LNCaP clone FGC (cell line): Measurements from ENCODE around the gene CNIH4.

Experiments used
- DNase-seq: peaks from one replicate; pipeline ENCODE4 v3.0.0-alpha.2; 2011; ENCODE audit warnings: low read depth
- H3K4me3 ChIP-seq: 2 replicates; pipeline ENCODE4 v1.5.1; 2011; ENCODE audit warnings: mild to moderate bottlenecking, low read depth, low read length, control low read depth
- CTCF ChIP-seq: IDR thresholded peaks from 2 replicates; pipeline ENCODE4 v1.5.1; 2012; ENCODE audit warnings: mild to moderate bottlenecking; ENCODE audit not compliant: control insufficient read depth, insufficient read depth; ENCODE audit errors: extremely low read depth

The CNIH4 gene

DNA sequence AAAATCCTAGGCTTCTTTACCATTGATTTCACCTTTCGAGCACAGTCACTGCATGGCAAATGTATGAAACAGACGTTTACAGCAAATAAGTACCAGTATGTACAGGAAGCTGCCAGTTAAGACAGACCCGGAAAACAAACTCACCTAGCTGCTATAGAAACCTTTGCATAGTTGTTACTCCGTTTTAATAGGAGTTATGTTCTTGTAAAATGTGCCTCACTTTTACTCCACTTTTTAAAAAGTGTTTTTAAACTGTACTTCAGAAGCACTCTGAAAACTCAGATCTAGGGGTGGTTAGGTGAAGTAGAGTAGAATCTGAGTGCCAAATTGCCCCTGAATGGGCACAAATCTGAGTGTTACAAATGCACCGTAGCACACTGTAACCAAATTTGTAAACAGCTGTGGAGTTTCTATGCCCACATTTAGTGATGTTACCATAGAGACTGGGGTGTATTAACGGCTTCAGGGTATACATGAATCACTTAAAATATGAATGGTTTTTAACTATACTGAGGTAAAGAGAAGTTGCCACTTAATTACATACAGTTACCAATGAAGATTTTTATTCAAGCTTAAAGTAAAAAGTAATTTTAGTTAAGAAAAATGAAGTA lies 30.7 kb downstream of the CNIH4 start:
- peak; percentile 28 for DNase-seq
- H3K4me3 ChIP-seq = no peak overlapping the region
- TF ChIP-seq CTCF = no peak

- TF ChIP-seq CTCF = no peak
- H3K4me3 ChIP-seq = no peak overlapping the region
- no peak for DNase-seq
These were observed 31.3 kb downstream of the CNIH4 start for GRCh38 chr1:224387943-224388342.

DNA sequence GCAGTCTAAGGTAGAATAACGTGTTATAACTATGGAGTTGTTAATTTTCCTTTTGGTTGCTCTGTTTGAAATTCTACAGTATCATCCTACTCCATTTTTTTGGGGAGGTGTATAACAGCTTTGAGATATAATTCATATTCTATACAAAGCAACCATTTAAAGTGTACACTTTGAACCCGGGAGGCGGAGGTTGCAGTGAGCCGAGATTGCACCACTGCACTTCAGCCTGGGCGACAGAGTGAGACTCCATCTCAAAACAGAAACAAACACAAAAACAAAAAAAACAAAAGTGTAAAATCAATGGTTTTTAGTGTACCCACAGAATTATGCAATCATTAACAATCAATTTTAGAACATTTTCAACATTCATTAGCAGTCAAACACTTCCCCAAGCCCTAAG lies 33.8 kb downstream of the CNIH4 start:
- no peak for DNase-seq
- H3K4me3 ChIP-seq = no peak overlapping the region
- no peak for TF ChIP-seq CTCF

DNA sequence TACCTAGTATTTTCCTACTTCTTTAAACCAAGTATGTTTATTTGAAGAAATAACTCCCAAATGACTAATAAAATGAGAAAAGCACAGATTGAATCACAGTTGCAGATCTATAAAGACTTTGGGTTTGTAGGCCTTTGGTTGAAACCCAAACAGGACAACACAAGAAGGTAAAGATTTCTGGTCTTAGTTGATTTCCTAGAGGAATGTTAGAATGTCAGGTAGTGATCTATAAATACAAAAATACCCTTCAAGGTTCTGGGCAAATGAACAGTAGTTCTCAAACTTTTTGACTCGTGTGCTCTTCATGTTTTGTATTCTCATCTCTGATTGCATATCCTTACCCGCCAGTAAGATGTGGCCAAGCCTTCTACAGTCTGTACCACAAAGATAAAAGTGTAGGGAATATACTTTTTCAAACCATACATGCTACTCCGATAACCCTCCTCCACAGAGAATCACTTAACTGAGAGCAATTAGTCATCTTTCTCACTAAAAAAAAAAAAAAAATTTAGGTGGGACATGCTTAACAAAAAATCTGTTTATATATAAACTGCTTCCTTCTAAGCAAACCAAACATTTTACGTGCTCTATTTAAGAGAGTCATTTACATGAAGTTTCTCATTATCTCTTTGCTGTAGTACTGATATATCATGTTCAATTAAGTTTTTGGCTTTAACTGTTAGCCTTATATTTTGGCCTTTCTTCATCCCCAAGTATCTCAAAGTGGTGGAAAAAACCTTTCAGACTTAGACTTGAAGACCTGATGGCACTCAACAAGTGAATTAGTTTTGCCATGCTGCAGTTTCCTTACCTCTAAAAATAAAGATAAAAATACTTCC lies 36.0 kb downstream of the CNIH4 start:
- H3K4me3 ChIP-seq = no peak overlapping the region
- DNase-seq = no peak
- no peak for TF ChIP-seq CTCF

- no peak for TF ChIP-seq CTCF
- DNase-seq = no peak
- no peak overlapping the region for H3K4me3 ChIP-seq
These were observed 36.6 kb downstream of the CNIH4 start for GRCh38 chr1:224393294-224393693.

- no peak overlapping the region for H3K4me3 ChIP-seq
- TF ChIP-seq CTCF = no peak
- no peak for DNase-seq
These were observed 43.2 kb downstream of the CNIH4 start for GRCh38 chr1:224399887-224400286.
